Neural cell (in vitro differentiated cells): ENCODE measurements around the gene SLC6A11. TPM values are rescaled to one million over a fixed set of nuclear protein-coding genes. Genes with fewer than 3 reads are reported as not detected.

Experiments used
- H2AFZ ChIP-seq: fragments of 200-600, 300-800 bp; sonication (generic), shearing (Covaris generic); 2 replicates; pipeline ENCODE4 v1.6.0; 2014; ENCODE audit warnings: low read depth, mild to moderate bottlenecking, antibody characterized with exemption, low read length, moderate library complexity
- H3F3A ChIP-seq: fragments of 200-600 bp; shearing (Covaris generic); 2 replicates; pipeline ENCODE4 v1.6.1; 2016; ENCODE audit warnings: mild to moderate bottlenecking, moderate library complexity, mixed read lengths, antibody characterized with exemption, low read length; ENCODE audit not compliant: insufficient read depth, poor library complexity, severe bottlenecking
- H3K27ac ChIP-seq: fragments of 200-600, 300-800 bp; sonication (generic), shearing (Covaris generic); 2 replicates; pipeline ENCODE4 v1.5.1; 2014; ENCODE audit warnings: mild to moderate bottlenecking, low read length, moderate library complexity
- H3K27me3 ChIP-seq: fragments of 300-800, 200-600 bp; sonication (generic), shearing (Covaris generic); 2 replicates; pipeline ENCODE4 v1.6.0; 2014; ENCODE audit warnings: mild to moderate bottlenecking, low read depth, low read length, moderate library complexity; ENCODE audit not compliant: insufficient read depth
- H3K36me3 ChIP-seq: fragments of 300-800, 200-600 bp; sonication (generic), shearing (Covaris generic); 2 replicates; pipeline ENCODE4 v1.5.1; 2014; ENCODE audit warnings: mild to moderate bottlenecking, antibody characterized with exemption, low read length, moderate library complexity; ENCODE audit not compliant: insufficient read depth
- H3K4me2 ChIP-seq: fragments of 300-800, 200-600 bp; sonication (generic), shearing (Covaris generic); 2 replicates; pipeline ENCODE4 v1.6.0; 2014; ENCODE audit warnings: mild to moderate bottlenecking, low read length
- H3K4me3 ChIP-seq: fragments of 300-800, 200-600 bp; sonication (generic), shearing (Covaris generic); 2 replicates; pipeline ENCODE4 v1.5.1; 2014; ENCODE audit warnings: mild to moderate bottlenecking, low read length, moderate library complexity
- H3K79me2 ChIP-seq: fragments of 200-600 bp; shearing (Covaris generic); replicated peaks from 2 replicates; pipeline ENCODE4 v1.6.0; 2014; ENCODE audit warnings: mild to moderate bottlenecking, low read length, moderate library complexity; ENCODE audit not compliant: insufficient read depth
- H3K9ac ChIP-seq: fragments of 300-800, 200-600 bp; sonication (generic), shearing (Covaris generic); 2 replicates; pipeline ENCODE4 v1.6.1; 2016; ENCODE audit warnings: mild to moderate bottlenecking, low read length, mixed read lengths
- H3K9me2 ChIP-seq: fragments of 200-600 bp; shearing (Covaris generic); 2 replicates; pipeline ENCODE4 v1.6.1; 2016; ENCODE audit warnings: mild to moderate bottlenecking, low read length, mixed read lengths; ENCODE audit not compliant: insufficient read depth
- H3K9me3 ChIP-seq: fragments of 200-600, 300-800 bp; sonication (generic), shearing (Covaris generic); 2 replicates; pipeline ENCODE4 v1.6.1; 2016; ENCODE audit warnings: mild to moderate bottlenecking, mixed run types, low read length, moderate library complexity, mixed read lengths
- H4K20me1 ChIP-seq: fragments of 200-600 bp; shearing (Covaris generic); 2 replicates; pipeline ENCODE4 v1.6.1; 2016; ENCODE audit warnings: mild to moderate bottlenecking, mixed run types; ENCODE audit not compliant: insufficient read depth
- EP300 ChIP-seq: fragments of 450-650 bp; conservative IDR thresholded peaks from 2 replicates; pipeline ENCODE4 v1.6.1; 2014; ENCODE audit warnings: antibody characterized with exemption, mild to moderate bottlenecking, moderate library complexity; ENCODE audit not compliant: poor library complexity, severe bottlenecking
- EZH2 ChIP-seq: fragments of 200-600, 300-800 bp; shearing (Covaris generic), sonication (generic); IDR thresholded peaks from 2 replicates; pipeline ENCODE4 v1.6.1; 2014; ENCODE audit warnings: antibody characterized with exemption, low read length, borderline replicate concordance, mild to moderate bottlenecking; ENCODE audit not compliant: insufficient read depth, poor library complexity, severe bottlenecking
- MXI1 ChIP-seq: fragments of 450-650 bp; conservative IDR thresholded peaks from 2 replicates; pipeline ENCODE4 v1.6.1; 2014; ENCODE audit warnings: antibody characterized with exemption, mild to moderate bottlenecking; ENCODE audit not compliant: poor library complexity, severe bottlenecking
- POLR2AphosphoS5 ChIP-seq: IDR thresholded peaks from 2 replicates; pipeline ENCODE4 v1.6.1; 2012
- RAD21 ChIP-seq: fragments of 450-650 bp; conservative IDR thresholded peaks from 2 replicates; pipeline ENCODE4 v1.6.1; 2014; ENCODE audit warnings: antibody characterized with exemption, mild to moderate bottlenecking, moderate library complexity
- SMC3 ChIP-seq: fragments of 450-650 bp; conservative IDR thresholded peaks from 2 replicates; pipeline ENCODE4 v1.6.1; 2014; ENCODE audit warnings: antibody characterized with exemption, mild to moderate bottlenecking, moderate library complexity; ENCODE audit not compliant: poor library complexity
- TAF1 ChIP-seq: IDR thresholded peaks from 2 replicates; pipeline ENCODE4 v1.6.1; 2012; ENCODE audit warnings: low read depth
- polyA plus RNA-seq: library from polyadenylated mRNA; depleted of rRNA; stranded (reverse); fragments of >200 nt; gene quantifications from 2 replicates; pipeline ENCODE4 v1.2.3, GENCODE V29; 2014
- TF ChIP-seq, protein P1 (sequence below): fragments of 450-650 bp; IDR thresholded peaks from 2 replicates; pipeline ENCODE4 v1.5.1; 2014; ENCODE audit warnings: antibody characterized with exemption, mild to moderate bottlenecking, moderate library complexity; ENCODE audit not compliant: poor library complexity, severe bottlenecking

SLC6A11 gene
- polyA plus RNA-seq, 1 donor from 2014 or later: 4.2 TPM

DNA sequence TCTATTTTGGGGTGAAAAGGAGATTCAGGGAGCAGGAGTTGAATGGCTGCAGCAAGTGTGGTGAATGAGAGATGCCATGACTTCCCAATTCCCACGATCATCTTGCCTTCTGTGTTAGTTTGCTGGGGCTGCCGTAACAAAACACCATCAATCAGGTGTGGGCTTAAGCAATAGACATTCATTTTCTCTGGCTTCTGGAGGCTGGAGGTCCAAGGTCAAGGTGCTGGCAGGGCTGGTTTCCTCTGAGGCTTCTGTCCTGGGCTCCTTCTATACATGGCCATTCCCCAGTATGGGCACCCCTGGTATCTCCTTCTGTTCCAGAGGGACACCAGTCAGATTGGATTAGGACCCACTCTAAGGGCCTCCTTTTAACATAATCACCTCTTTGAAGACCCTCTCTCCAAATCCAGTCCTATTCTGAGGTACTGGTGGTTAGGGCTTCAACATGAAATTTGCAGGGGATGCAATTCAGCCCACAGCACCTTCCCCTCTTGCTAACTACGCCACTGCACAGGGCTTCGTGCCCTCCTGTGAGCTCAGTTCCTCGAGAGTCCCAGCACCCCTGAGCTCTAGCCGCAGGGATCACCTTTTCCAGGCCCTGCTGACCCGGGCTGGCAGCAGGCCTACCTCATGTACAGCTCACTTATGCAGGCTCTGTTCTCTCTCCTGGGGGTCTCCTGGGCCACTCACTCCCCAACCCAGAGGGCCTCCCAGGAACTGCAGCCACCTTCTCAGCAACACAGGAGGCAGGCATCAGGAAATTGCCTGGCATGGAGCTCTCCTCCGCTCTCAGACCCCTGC, 37.3 kb upstream of the SLC6A11 start:
- no peaks in the 10 kb centered on the region for H3F3A ChIP-seq
- no peaks in the 10 kb centered on the region for H3K36me3 ChIP-seq

DNA sequence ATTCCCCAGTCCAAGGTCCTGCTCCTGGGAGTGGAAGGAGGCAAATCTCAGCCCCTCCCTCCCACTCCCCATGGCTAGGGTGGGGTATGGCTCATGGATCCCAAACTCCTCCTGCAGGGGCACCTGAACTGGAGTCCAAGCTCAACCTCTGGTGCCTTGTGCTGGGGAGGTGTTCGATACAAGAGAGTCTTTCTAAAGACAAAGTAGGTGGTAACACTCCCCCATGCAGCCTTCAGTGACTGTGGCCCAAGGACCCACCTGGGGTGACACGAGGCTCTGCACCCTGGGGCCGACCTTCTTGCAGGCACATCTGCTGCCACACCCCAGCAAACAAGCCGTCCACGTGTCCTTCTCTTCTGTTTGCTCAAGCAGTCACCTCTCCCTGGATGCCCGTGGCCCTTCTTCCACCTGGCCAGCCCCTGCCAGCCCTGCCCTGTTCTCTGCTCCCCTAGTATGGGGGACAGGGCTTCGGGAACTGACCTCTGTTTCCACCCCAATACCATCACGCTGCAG, 36.7 kb upstream of the SLC6A11 start:
- H3K9me3 ChIP-seq: no peaks in the 10 kb centered on the region
- no peak overlapping the region for H3K9ac ChIP-seq
- H3K36me3 ChIP-seq: no peaks in the 10 kb centered on the region
- no peak overlapping the region for H2AFZ ChIP-seq
- no peak overlapping the region for H3K27ac ChIP-seq
- no peak overlapping the region for H3K4me3 ChIP-seq
- H3F3A ChIP-seq: no peaks in the 10 kb centered on the region
- TF ChIP-seq, protein P1, sequence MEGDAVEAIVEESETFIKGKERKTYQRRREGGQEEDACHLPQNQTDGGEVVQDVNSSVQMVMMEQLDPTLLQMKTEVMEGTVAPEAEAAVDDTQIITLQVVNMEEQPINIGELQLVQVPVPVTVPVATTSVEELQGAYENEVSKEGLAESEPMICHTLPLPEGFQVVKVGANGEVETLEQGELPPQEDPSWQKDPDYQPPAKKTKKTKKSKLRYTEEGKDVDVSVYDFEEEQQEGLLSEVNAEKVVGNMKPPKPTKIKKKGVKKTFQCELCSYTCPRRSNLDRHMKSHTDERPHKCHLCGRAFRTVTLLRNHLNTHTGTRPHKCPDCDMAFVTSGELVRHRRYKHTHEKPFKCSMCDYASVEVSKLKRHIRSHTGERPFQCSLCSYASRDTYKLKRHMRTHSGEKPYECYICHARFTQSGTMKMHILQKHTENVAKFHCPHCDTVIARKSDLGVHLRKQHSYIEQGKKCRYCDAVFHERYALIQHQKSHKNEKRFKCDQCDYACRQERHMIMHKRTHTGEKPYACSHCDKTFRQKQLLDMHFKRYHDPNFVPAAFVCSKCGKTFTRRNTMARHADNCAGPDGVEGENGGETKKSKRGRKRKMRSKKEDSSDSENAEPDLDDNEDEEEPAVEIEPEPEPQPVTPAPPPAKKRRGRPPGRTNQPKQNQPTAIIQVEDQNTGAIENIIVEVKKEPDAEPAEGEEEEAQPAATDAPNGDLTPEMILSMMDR: no peak
- TF ChIP-seq RAD21: no peak
- no peak for TF ChIP-seq EP300
- no peak for TF ChIP-seq SMC3
- H3K9me2 ChIP-seq: no peaks in the 10 kb centered on the region
- H3K79me2 ChIP-seq: no peaks in the 10 kb centered on the region
- H4K20me1 ChIP-seq: no peaks in the 10 kb centered on the region
- H3K27me3 ChIP-seq: no peaks in the 10 kb centered on the region
- H3K4me2 ChIP-seq: no peak overlapping the region

More for the DNA sequence above, 37.3 kb upstream of the SLC6A11 start:
- Histone ChIP-seq H3K9me2 (no peaks in the 10 kb centered on the region), H3K4me2 (no peak overlapping the region), H2AFZ (no peak overlapping the region), H3K27me3 (no peaks in the 10 kb centered on the region), H3K79me2 (no peaks in the 10 kb centered on the region), H3K9me3 (no peaks in the 10 kb centered on the region), H4K20me1 (no peaks in the 10 kb centered on the region), H3K27ac (no peak overlapping the region), H3K9ac (no peak overlapping the region), H3K4me3 (no peak overlapping the region)
- TF ChIP-seq RAD21 (no peak), EZH2 (no peak), TAF1 (no peak), MXI1 (no peak), SMC3 (no peak)

DNA sequence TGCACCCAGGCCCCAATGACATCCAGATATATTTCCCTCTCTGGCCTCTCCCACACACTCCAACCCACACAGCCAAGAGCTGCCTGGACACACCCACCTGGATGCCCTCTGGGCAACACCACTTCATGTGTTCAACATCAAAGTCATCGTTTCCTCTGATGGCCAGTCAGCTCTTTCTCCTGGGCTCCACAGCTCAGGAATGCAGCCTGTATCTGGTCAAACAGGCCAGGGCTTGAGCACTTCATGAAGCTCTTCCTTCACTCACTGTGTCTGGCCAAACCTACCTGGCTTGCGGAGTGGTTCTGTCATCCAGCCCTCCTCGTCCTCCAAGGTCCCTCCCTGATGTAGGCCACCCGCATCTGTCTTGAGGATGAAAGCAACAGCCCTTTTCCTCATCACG, 35.8 kb upstream of the SLC6A11 start:
- Histone ChIP-seq H3K36me3 (no peaks in the 10 kb centered on the region), H3K4me3 (no peak overlapping the region), H3K27me3 (no peaks in the 10 kb centered on the region), H3K27ac (no peak overlapping the region), H3K79me2 (no peaks in the 10 kb centered on the region), H3K9ac (no peak overlapping the region), H2AFZ (no peak overlapping the region), H4K20me1 (no peaks in the 10 kb centered on the region), H3K4me2 (no peak overlapping the region), H3K9me2 (no peaks in the 10 kb centered on the region), H3K9me3 (no peaks in the 10 kb centered on the region), H3F3A (no peaks in the 10 kb centered on the region)
- no peak for TF ChIP-seq RAD21
- no peak for TF ChIP-seq POLR2AphosphoS5
- TF ChIP-seq MXI1: no peak
- TF ChIP-seq, protein P1: no peak
- TF ChIP-seq EZH2: no peak
- TF ChIP-seq EP300: no peak
- no peak for TF ChIP-seq TAF1
